HEK293T (cell line): ENCODE results near the gene ZNF354C.
"Not testable (repeated sequence)": the region's sequence is repeated elsewhere in the genome, so short reads cannot be mapped to it uniquely, and the experiment has no call there.

Experiments used
- CTCF ChIA-PET: fragments of 350-600 bp; formaldehyde crosslinking; extraction: SDS; loops from one replicate; lab custom pipeline; 2021; ENCODE audit warnings: antibody characterized with exemption, inconsistent platforms; lab: Yijun Ruan, JAX
- POLR2A ChIA-PET: fragments of 350-600 bp; formaldehyde crosslinking; extraction: SDS; loops from one replicate; lab custom pipeline; 2020; ENCODE audit warnings: antibody characterized with exemption, inconsistent platforms; lab: Yijun Ruan, JAX
- DNase-seq: peaks from one replicate; pipeline ENCODE4 v3.0.0; 2012; ENCODE audit warnings: mixed read lengths; ENCODE audit errors: extremely low spot score
- ARNT ChIP-seq: fragments of 450-650 bp; IDR thresholded peaks from 2 replicates; pipeline ENCODE4 v1.6.1; 2017; ENCODE audit warnings: mild to moderate bottlenecking
- BHLHE40 ChIP-seq: fragments of 450-650 bp; IDR thresholded peaks from 2 replicates; pipeline ENCODE4 v1.6.1; 2016; ENCODE audit warnings: mild to moderate bottlenecking, moderate library complexity, borderline replicate concordance
- CTBP1 ChIP-seq: fragments of 450-650 bp; IDR thresholded peaks from 2 replicates; pipeline ENCODE4 v1.6.1; 2016; ENCODE audit warnings: borderline replicate concordance
- ELF4 ChIP-seq: fragments of 450-650 bp; IDR thresholded peaks from 2 replicates; pipeline ENCODE4 v1.6.1; 2017; ENCODE audit warnings: antibody characterized with exemption
- FOXA1 ChIP-seq: fragments of 450-650 bp; IDR thresholded peaks from 2 replicates; pipeline ENCODE4 v1.6.1; 2016; ENCODE audit warnings: mild to moderate bottlenecking
- FOXK2 ChIP-seq: fragments of 450-650 bp; IDR thresholded peaks from 2 replicates; pipeline ENCODE4 v1.6.1; 2016; ENCODE audit warnings: mild to moderate bottlenecking
- FOXM1 ChIP-seq: fragments of 450-650 bp; IDR thresholded peaks from 2 replicates; pipeline ENCODE4 v1.6.1; 2017; ENCODE audit warnings: mild to moderate bottlenecking, borderline replicate concordance
- HDGF ChIP-seq: fragments of 450-650 bp; IDR thresholded peaks from 2 replicates; pipeline ENCODE4 v1.6.1; 2017; ENCODE audit warnings: antibody characterized with exemption, borderline replicate concordance
- L3MBTL2 ChIP-seq: fragments of 450-650 bp; conservative IDR thresholded peaks from 2 replicates; pipeline ENCODE4 v1.6.1; 2016; ENCODE audit warnings: mild to moderate bottlenecking
- LEF1 ChIP-seq: fragments of 450-650 bp; IDR thresholded peaks from 2 replicates; pipeline ENCODE4 v1.6.1; 2017; ENCODE audit warnings: mild to moderate bottlenecking, borderline replicate concordance
- NFRKB ChIP-seq: fragments of 450-650 bp; IDR thresholded peaks from 2 replicates; pipeline ENCODE4 v1.6.1; 2016; ENCODE audit warnings: mild to moderate bottlenecking, moderate library complexity
- SP1 ChIP-seq: fragments of 450-650 bp; IDR thresholded peaks from 2 replicates; pipeline ENCODE4 v1.6.1; 2017
- SUZ12 ChIP-seq: fragments of 450-650 bp; IDR thresholded peaks from 2 replicates; pipeline ENCODE4 v1.6.1; 2016; ENCODE audit warnings: mild to moderate bottlenecking
- TARDBP ChIP-seq: fragments of 450-650 bp; IDR thresholded peaks from 2 replicates; pipeline ENCODE4 v1.6.1; 2016
- ZNF384 ChIP-seq: fragments of 450-650 bp; IDR thresholded peaks from 2 replicates; pipeline ENCODE4 v1.6.1; 2016
- TF ChIP-seq, protein P1 (sequence below): fragments of 450-650 bp; IDR thresholded peaks from 2 replicates; pipeline ENCODE4 v1.6.1; 2016

ZNF354C gene

DNA sequence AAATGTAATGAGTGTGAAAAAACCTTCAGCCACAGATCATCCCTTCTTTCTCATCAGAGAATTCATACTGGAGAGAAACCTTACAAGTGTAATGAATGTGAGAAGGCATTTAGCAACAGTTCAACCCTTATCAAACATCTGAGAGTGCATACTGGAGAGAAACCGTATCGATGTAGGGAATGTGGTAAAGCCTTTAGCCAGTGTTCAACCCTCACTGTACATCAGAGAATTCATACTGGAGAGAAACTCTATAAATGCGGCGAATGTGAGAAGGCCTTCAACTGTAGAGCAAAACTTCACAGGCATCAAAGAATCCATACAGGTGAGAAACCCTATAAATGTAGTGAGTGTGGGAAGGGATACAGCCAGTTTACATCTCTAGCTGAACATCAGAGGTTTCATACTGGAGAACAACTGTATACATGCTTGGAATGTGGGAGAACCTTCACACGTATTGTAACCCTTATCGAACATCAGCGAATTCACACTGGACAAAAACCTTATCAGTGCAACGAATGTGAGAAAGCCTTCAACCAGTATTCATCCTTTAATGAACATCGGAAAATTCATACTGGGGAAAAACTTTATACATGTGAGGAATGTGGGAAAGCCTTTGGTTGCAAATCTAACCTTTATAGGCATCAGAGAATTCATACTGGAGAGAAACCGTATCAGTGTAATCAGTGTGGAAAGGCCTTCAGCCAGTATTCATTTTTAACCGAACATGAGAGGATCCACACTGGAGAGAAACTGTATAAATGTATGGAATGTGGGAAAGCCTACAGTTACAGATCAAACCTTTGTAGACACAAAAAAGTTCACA, 19.2 kb downstream of the ZNF354C start:
- TF ChIP-seq FOXM1, result no peak
- TF ChIP-seq SP1, result no peak
- no peak for TF ChIP-seq BHLHE40
- no peak for TF ChIP-seq LEF1
- CTCF ChIA-PET, result no interaction called here
- POLR2A ChIA-PET, result no interaction called here
- no peak for DNase-seq

DNA sequence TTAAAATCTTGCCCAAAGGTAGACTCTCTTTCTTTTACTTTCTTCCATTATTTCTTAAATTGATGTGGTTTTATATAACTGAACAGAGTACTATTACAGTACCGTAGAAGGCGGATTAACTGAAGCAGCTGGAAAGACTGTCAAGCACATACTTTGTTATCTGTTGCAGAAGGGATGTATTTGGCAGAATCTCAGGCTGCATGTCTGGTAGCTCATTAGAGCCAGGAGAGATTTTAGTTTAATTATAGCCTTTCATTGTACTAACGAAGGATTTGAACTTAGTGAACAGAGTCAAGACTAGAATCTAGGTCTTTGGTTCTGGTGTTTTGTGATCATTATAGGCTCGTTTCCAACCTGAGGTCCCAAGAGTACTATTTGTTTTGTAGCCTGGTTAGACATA, 20.6 kb downstream of the ZNF354C start:
- POLR2A ChIA-PET, result no interaction called here
- CTCF ChIA-PET, result no interaction called here

DNA sequence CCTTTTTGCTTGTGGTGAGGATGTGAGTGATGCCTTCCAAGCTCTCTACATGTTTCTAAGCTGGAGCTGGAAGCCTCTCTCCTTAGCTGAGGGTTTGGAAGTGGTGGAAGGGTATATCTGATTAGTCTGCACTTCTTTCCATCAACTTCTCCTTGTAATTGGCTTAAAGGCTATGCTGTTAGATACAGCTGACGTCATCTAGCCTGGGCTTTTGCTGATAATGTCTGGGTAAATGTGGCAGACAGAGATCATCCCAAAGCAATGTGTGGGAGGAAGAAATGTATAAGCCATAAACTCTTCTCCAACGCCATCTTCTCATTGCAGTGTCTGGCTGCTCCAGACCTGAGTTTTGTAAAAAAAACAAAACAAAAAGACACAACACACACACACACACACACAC, 29.3 kb downstream of the ZNF354C start:
- ChIA-PET POLR2A (no interaction called here), CTCF (no interaction called here)
- DNase-seq, result no peak
- TF ChIP-seq BHLHE40, result no peak

More for the DNA sequence above, 20.6 kb downstream of the ZNF354C start:
- TF ChIP-seq NFRKB, result no peak
- no peak for TF ChIP-seq SP1
- TF ChIP-seq SUZ12, result no peak
- no peak for TF ChIP-seq ZNF384
- TF ChIP-seq CTBP1, result no peak
- no peak for TF ChIP-seq HDGF
- TF ChIP-seq L3MBTL2, result no peak
- no peak for TF ChIP-seq BHLHE40
- no peak for TF ChIP-seq LEF1
- no peak for TF ChIP-seq FOXK2
- TF ChIP-seq ARNT, result no peak
- TF ChIP-seq, protein P1, sequence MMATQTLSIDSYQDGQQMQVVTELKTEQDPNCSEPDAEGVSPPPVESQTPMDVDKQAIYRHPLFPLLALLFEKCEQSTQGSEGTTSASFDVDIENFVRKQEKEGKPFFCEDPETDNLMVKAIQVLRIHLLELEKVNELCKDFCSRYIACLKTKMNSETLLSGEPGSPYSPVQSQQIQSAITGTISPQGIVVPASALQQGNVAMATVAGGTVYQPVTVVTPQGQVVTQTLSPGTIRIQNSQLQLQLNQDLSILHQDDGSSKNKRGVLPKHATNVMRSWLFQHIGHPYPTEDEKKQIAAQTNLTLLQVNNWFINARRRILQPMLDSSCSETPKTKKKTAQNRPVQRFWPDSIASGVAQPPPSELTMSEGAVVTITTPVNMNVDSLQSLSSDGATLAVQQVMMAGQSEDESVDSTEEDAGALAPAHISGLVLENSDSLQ, result no peak
- no peak for DNase-seq

DNA sequence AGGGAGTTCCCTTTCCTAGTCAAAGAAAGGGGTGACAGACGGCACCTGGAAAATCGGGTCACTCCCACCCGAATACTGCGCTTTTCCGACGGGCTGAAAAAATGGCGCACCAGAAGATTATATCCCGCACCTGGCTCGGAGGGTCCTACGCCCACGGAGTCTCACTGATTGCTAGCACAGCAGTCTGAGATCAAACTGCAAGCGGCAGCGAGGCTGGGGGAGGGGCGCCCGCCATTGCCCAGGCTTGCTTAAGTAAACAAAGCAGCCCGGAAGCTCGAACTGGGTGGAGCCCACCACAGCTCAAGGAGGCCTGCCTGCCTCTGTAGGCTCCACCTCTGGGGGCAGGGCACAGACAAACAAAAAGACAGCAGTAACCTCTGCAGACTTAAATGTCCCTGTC, 41.1 kb downstream of the ZNF354C start:
- CTCF ChIA-PET, DNase-seq, POLR2A ChIA-PET: not testable (repeated sequence)

DNA sequence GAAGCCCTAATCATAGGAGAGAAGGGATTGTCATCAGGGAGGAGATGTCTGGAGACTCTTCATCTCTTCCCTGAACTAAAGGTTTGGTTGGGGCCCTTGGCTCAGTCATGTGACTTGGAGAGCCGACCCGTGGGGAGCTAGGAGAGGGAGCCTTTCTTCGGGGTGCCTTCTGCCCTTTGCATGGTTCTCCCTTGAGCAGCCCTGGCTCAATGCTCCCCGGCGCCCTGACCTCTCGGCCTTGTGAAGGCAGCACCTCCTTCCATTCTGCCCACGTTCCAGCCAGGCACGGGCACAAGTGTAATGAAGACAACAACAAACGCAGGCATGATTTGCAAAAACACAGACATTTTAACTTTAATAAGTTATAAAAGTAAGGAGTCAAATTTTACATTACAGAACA, 50.4 kb downstream of the ZNF354C start:
- CTCF ChIA-PET, result no interaction called here
- TF ChIP-seq SUZ12 (no peak), LEF1 (no peak), ZNF384 (no peak), L3MBTL2 (no peak), SP1 (no peak), NFRKB (no peak), FOXM1 (no peak), ELF4 (no peak), CTBP1 (no peak), FOXK2 (no peak), HDGF (no peak), TARDBP (no peak), BHLHE40 (no peak), FOXA1 (no peak), ARNT (no peak)
- TF ChIP-seq, protein P1, result no peak
- DNase-seq, result no peak
- POLR2A ChIA-PET, result no interaction called here

DNA sequence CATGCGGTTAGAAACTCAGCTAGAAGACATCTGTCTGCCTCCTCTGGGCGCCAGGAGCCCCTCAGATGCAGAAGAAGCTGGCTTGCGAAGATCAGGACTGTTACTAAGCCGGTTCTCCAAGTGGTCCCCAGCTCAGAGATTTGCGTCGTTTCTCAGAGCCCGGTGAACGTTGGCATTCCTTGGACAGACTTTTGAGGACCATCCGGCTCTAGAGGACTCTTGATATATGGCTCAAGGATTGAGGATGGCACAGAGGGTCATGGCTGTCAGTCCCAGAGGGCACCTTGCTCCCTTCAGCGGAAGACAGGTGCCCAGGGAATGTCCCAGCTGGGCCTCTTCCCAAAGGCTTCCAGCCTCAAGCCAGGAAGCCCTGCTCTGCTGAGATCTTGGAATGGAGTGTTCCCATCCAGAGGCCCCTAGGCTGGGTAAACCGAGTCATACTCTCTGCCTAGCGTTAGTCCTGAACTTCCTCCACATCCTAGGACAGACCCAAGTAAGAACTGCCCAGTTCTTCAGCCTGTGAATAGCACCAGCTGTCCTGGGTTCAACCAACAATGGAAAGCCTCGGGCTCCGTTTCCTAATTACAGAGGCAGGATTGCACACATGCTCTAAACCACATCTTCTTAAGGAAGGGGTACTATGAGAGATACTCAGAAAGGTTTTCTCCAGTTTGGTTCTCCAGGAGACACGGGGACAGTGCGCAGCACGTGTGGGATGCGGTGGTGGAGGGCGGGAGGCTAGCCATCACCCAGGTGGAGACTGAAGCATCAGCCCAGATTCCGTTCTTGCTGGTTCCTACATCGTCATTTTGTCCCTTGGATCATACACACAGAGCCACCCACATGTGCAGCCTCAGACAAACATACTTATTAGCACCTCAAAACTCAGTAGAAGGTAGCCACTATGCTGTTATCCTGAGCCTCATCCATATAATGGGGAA, 51.4 kb downstream of the ZNF354C start:
- POLR2A ChIA-PET, result no interaction called here

More for the DNA sequence above, 51.4 kb downstream of the ZNF354C start:
- CTCF ChIA-PET, result no interaction called here
- no peak for TF ChIP-seq BHLHE40
- no peak for TF ChIP-seq NFRKB
- no peak for TF ChIP-seq FOXA1
- no peak for TF ChIP-seq ARNT
- TF ChIP-seq LEF1, result no peak
- TF ChIP-seq HDGF, result no peak
- TF ChIP-seq, protein P1, result no peak
- no peak for DNase-seq
